HepG2 (cell line): ENCODE results near the gene E2F1. TPM values are rescaled to one million over a fixed set of nuclear protein-coding genes. Genes with fewer than 3 reads are reported as not detected.

Experiments
- ADNP ChIP-seq: sonication (generic); formaldehyde crosslinking; IDR thresholded peaks from 2 replicates; pipeline ENCODE4 v1.4.0; 2020; ENCODE audit warnings: missing genetic modification reagents
- BHLHE40 ChIP-seq: IDR thresholded peaks from 2 replicates; pipeline ENCODE4 v1.6.1; 2011; ENCODE audit warnings: low read length, improper control_type of control experiment
- DNMT1 ChIP-seq: sonication (generic); formaldehyde crosslinking; IDR thresholded peaks from 2 replicates; pipeline ENCODE4 v1.5.1; 2020; ENCODE audit warnings: mild to moderate bottlenecking, missing genetic modification reagents
- DPF2 ChIP-seq: sonication (generic); formaldehyde crosslinking; IDR thresholded peaks from 2 replicates; pipeline ENCODE4 v1.4.0; 2020; ENCODE audit warnings: mild to moderate bottlenecking, low read depth, missing genetic modification reagents, borderline replicate concordance
- EHMT2 ChIP-seq: fragments of 200-600 bp; sonication (generic); IDR thresholded peaks from 2 replicates; pipeline ENCODE4 v1.7.0; 2017; ENCODE audit warnings: antibody characterized with exemption, low read depth, low read length, borderline replicate concordance
- NFKB2 ChIP-seq: sonication (generic); formaldehyde crosslinking; IDR thresholded peaks from 2 replicates; pipeline ENCODE4 v1.4.0; 2020; ENCODE audit warnings: missing genetic modification reagents, borderline replicate concordance
- PRMT3 ChIP-seq: sonication (generic); formaldehyde crosslinking; IDR thresholded peaks from 2 replicates; pipeline ENCODE4 v1.8.1; 2022; ENCODE audit warnings: low read depth, mild to moderate bottlenecking, moderate library complexity, missing genetic modification reagents, borderline replicate concordance
- RCOR2 ChIP-seq: IDR thresholded peaks from 2 replicates; pipeline ENCODE4 v1.6.1; 2016; ENCODE audit warnings: missing biosample characterization, missing genetic modification reagents
- RORA ChIP-seq: sonication (generic); formaldehyde crosslinking; IDR thresholded peaks from 2 replicates; pipeline ENCODE4 v1.5.0; 2020; ENCODE audit warnings: mild to moderate bottlenecking, missing genetic modification reagents, moderate library complexity
- TCF7L2 ChIP-seq: IDR thresholded peaks from 2 replicates; pipeline ENCODE4 v1.6.1; 2011; ENCODE audit warnings: mild to moderate bottlenecking, low read depth, low read length, moderate library complexity
- ZNF430 ChIP-seq: sonication (generic); formaldehyde crosslinking; IDR thresholded peaks from 2 replicates; pipeline ENCODE4 v1.9.0; 2021; ENCODE audit warnings: mild to moderate bottlenecking, missing genetic modification reagents
- ZNF552 ChIP-seq: sonication (generic); formaldehyde crosslinking; IDR thresholded peaks from 2 replicates; pipeline ENCODE4 v1.9.0; 2022; ENCODE audit warnings: missing genetic modification reagents, mild to moderate bottlenecking, borderline replicate concordance
- ZNF781 ChIP-seq: sonication (generic); formaldehyde crosslinking; IDR thresholded peaks from 2 replicates; pipeline ENCODE4 v1.5.1; 2020; ENCODE audit warnings: borderline replicate concordance, mild to moderate bottlenecking, missing genetic modification reagents; ENCODE audit errors: not compliant biosample characterization
- ZSCAN20 ChIP-seq: sonication (generic); formaldehyde crosslinking; IDR thresholded peaks from 2 replicates; pipeline ENCODE4 v1.4.0; 2020; ENCODE audit warnings: missing genetic modification reagents, mild to moderate bottlenecking, borderline replicate concordance
- polyA plus RNA-seq, 8 experiments: library from polyadenylated mRNA; depleted of rRNA in 3 of 8; stranded (reverse) in 7 of 8; unstranded in 1 of 8; fragments of >200 nt; fragmentation: Illumina TruSeq in 4 of 8; extraction: Trizol in 4 of 8; gene quantifications; 2 replicates each; pipeline versions ENCODE4 v1.2.1 to v1.2.3, GENCODE V29; 2011 to 2016; ENCODE audit warnings: low read depth in 4 of 8, missing spikeins in 1 of 8, mixed read lengths in 1 of 8; ENCODE audit not compliant: insufficient read depth in 1 of 8
- total RNA-seq, 5 experiments: library from RNA; depleted of rRNA; stranded (reverse); fragments of >200 nt; fragmentation: Illumina TruSeq; extraction: Trizol; gene quantifications; 2 replicates each; pipeline ENCODE4 v1.2.3, GENCODE V29; 2016; ENCODE audit warnings: low read depth in 1 of 5
- TF ChIP-seq, protein P1 (sequence below): sonication (generic); formaldehyde crosslinking; IDR thresholded peaks from 2 replicates; pipeline ENCODE4 v1.4.0; 2020; ENCODE audit warnings: mild to moderate bottlenecking, missing genetic modification reagents

E2F1 gene
- total and polyA plus RNA-seq, 2 of the 13 experiments (the other 11 are each of a cell fraction or from before 2014, with no cell fraction given), result 25.5 to 39.4 TPM

GRCh38 chr20:33669224-33669623 lies 17.0 kb downstream of the E2F1 start (continued):
- TF ChIP-seq ZNF552 (CRISPR knock-in tag) (no peak), ZSCAN20 (no peak), RCOR2 (CRISPR knock-in tag) (no peak), ADNP (CRISPR knock-in tag) (no peak), EHMT2 (no peak), ZNF781 (CRISPR knock-in tag) (no peak), PRMT3 (CRISPR knock-in tag) (no peak), TCF7L2 (no peak), BHLHE40 (no peak), DNMT1 (no peak), ZNF430 (CRISPR knock-in tag) (no peak), DPF2 (CRISPR knock-in tag) (no peak), NFKB2 (0 out of 2 replicates have a peak, but pooled peaks have one; percentile 32), RORA (CRISPR knock-in tag) (no peak)
- TF ChIP-seq, protein P1, sequence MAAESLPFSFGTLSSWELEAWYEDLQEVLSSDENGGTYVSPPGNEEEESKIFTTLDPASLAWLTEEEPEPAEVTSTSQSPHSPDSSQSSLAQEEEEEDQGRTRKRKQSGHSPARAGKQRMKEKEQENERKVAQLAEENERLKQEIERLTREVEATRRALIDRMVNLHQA (CRISPR knock-in tag), result no peak
- TF ChIP-seq, all 625 proteins: peak for 6
